Measurements from ENCODE around the gene THSD4. TPM values are rescaled to one million over a fixed set of nuclear protein-coding genes. Genes with fewer than 3 reads are reported as not detected.

Gene THSD4
- total RNA-seq, 5 donors from 2014 or later (not counting 1 experiment from before 2014, with no cell fraction given) = 0.03 to 0.23 (median 0.18) TPM; not detected in 2

- H3K4me3 ChIP-seq (ENCODE audit: control insufficient read depth in 1 of 2, extremely low read depth in 1 of 2, low read length in 1 of 2) = no peak overlapping the region
- H3K9me3 ChIP-seq = no peaks in the 10 kb centered on the region
- no CpG with 5 or more reads among the region's 1 CpG for WGBS (ENCODE audit: insufficient coverage)
- H3K9me3 Mint-ChIP-seq = peaks cover 2 to 29% (median 19%) of the 10 kb centered on the region in 3 donors
- H3K4me1 ChIP-seq (ENCODE audit: control insufficient read depth in 1 of 2, extremely low read depth in 1 of 2, insufficient read depth in 2 of 2, low read length in 2 of 2) = peaks cover 0 to 9% of the 10 kb centered on the region in 2 experiments
- no peaks in the 10 kb centered on the region for H3K27me3 ChIP-seq (replicated peaks in 1 of 2; ENCODE audit: control insufficient read depth in 2 of 2, extremely low read depth in 1 of 2, insufficient read depth in 2 of 2, low read length in 1 of 2)
- peaks cover 18% of the 10 kb centered on the region for H3K36me3 Mint-ChIP-seq
- H3K4me1 Mint-ChIP-seq = peaks cover 30 to 50% (median 34%) of the 10 kb centered on the region in 3 donors
- DNase-seq (no peak), ATAC-seq (replicated peaks in 1 of 4) (no peak)
- H3K27ac Mint-ChIP-seq = peak overlapping the region; percentile 88 to 95
- no peaks in the 10 kb centered on the region for H3K36me3 ChIP-seq (ENCODE audit: control insufficient read depth in 2 of 2, extremely low read depth in 1 of 2, insufficient read depth in 1 of 2, low read length in 1 of 2)
- no peak overlapping the region for H3K4me3 Mint-ChIP-seq
- no peak overlapping the region for H3K27ac ChIP-seq (ENCODE audit: low read length)
- CTCF ChIA-PET = no interaction called here
- POLR2A ChIA-PET = no interaction called here
- H3K27me3 Mint-ChIP-seq = peaks cover 2 to 16% of the 10 kb centered on the region in 2 donors
Measured at GRCh38 chr15:71373917-71374316, 258.6 kb downstream of the THSD4 start.

GRCh38 chr15:71374607-71375352 lies 259.5 kb downstream of the THSD4 start:
- ATAC-seq (replicated peaks in 1 of 4) = no peak
- H3K36me3 ChIP-seq (ENCODE audit: control insufficient read depth in 2 of 2, extremely low read depth in 1 of 2, insufficient read depth in 1 of 2, low read length in 1 of 2) = no peaks in the 10 kb centered on the region
- WGBS (ENCODE audit: insufficient coverage) = 60% methylated on average over 1 of the region's 6 CpGs
- CTCF ChIA-PET = no interaction called here
- Mint-ChIP-seq H3K27me3 (peaks cover 1 to 16% of the 10 kb centered on the region in 2 donors), H3K4me1 (peaks cover 30 to 50% (median 34%) of the 10 kb centered on the region in 3 donors), H3K27ac (peak overlapping the region in 1 of 2 donors; percentile 95), H3K4me3 (no peak overlapping the region), H3K36me3 (peaks cover 18% of the 10 kb centered on the region), H3K9me3 (peaks cover 2 to 27% (median 17%) of the 10 kb centered on the region in 3 donors)
- no peak for DNase-seq
- POLR2A ChIA-PET = no interaction called here
- no peak overlapping the region for H3K27ac ChIP-seq (ENCODE audit: low read length)
- peaks cover 0 to 9% of the 10 kb centered on the region in 2 experiments for H3K4me1 ChIP-seq (ENCODE audit: control insufficient read depth in 1 of 2, extremely low read depth in 1 of 2, insufficient read depth in 2 of 2, low read length in 2 of 2)
- H3K4me3 ChIP-seq (ENCODE audit: control insufficient read depth in 1 of 2, extremely low read depth in 1 of 2, low read length in 1 of 2) = no peak overlapping the region
- no peaks in the 10 kb centered on the region for H3K27me3 ChIP-seq (replicated peaks in 1 of 2; ENCODE audit: control insufficient read depth in 2 of 2, extremely low read depth in 1 of 2, insufficient read depth in 2 of 2, low read length in 1 of 2)
- no peaks in the 10 kb centered on the region for H3K9me3 ChIP-seq

- peaks cover 2 to 17% (median 14%) of the 10 kb centered on the region in 3 donors for H3K9me3 Mint-ChIP-seq
Measured at GRCh38 chr15:71375934-71376333, 260.7 kb downstream of the THSD4 start.

GRCh38 chr15:71379893-71380292 lies 264.6 kb downstream of the THSD4 start:
- H3K4me3 Mint-ChIP-seq = no peak overlapping the region
- no CpG with 5 or more reads among the region's 2 CpGs for WGBS (ENCODE audit: insufficient coverage)
- ATAC-seq (replicated peaks in 1 of 4) (no peak), DNase-seq (no peak)
- no peaks in the 10 kb centered on the region for H3K36me3 ChIP-seq (ENCODE audit: control insufficient read depth in 2 of 2, extremely low read depth in 1 of 2, insufficient read depth in 1 of 2, low read length in 1 of 2)
- H3K4me1 Mint-ChIP-seq = peaks cover 8 to 16% (median 9%) of the 10 kb centered on the region in 3 donors
- no peaks in the 10 kb centered on the region for H3K9me3 ChIP-seq
- peaks cover 10% of the 10 kb centered on the region for H3K36me3 Mint-ChIP-seq
- H3K27ac ChIP-seq (ENCODE audit: low read length) = no peak overlapping the region
- H3K27me3 Mint-ChIP-seq = peaks cover 0 to 16% of the 10 kb centered on the region in 2 donors
- no peaks in the 10 kb centered on the region for H3K4me1 ChIP-seq (ENCODE audit: control insufficient read depth in 1 of 2, extremely low read depth in 1 of 2, insufficient read depth in 2 of 2, low read length in 2 of 2)
- ChIA-PET CTCF (no interaction called here), POLR2A (no interaction called here)
- peaks cover 0 to 14% (median 8%) of the 10 kb centered on the region in 3 donors for H3K9me3 Mint-ChIP-seq
- no peaks in the 10 kb centered on the region for H3K27me3 ChIP-seq (replicated peaks in 1 of 2; ENCODE audit: control insufficient read depth in 2 of 2, extremely low read depth in 1 of 2, insufficient read depth in 2 of 2, low read length in 1 of 2)
- H3K4me3 ChIP-seq (ENCODE audit: control insufficient read depth in 1 of 2, extremely low read depth in 1 of 2, low read length in 1 of 2) = no peak overlapping the region
- no peak overlapping the region for H3K27ac Mint-ChIP-seq

More at GRCh38 chr15:71375934-71376333, 260.7 kb downstream of the THSD4 start:
- Mint-ChIP-seq H3K27me3 (peaks cover 0 to 12% of the 10 kb centered on the region in 2 donors), H3K4me3 (no peak overlapping the region), H3K27ac (no peak overlapping the region), H3K36me3 (peaks cover 17% of the 10 kb centered on the region), H3K4me1 (peaks cover 30 to 50% (median 34%) of the 10 kb centered on the region in 3 donors)
- ATAC-seq (replicated peaks in 1 of 4) = no peak
- Histone ChIP-seq H3K36me3 (ENCODE audit: control insufficient read depth in 2 of 2, extremely low read depth in 1 of 2, insufficient read depth in 1 of 2, low read length in 1 of 2) (no peaks in the 10 kb centered on the region), H3K27me3 (replicated peaks in 1 of 2; ENCODE audit: control insufficient read depth in 2 of 2, extremely low read depth in 1 of 2, insufficient read depth in 2 of 2, low read length in 1 of 2) (no peaks in the 10 kb centered on the region), H3K27ac (ENCODE audit: low read length) (no peak overlapping the region), H3K9me3 (no peaks in the 10 kb centered on the region), H3K4me1 (ENCODE audit: control insufficient read depth in 1 of 2, extremely low read depth in 1 of 2, insufficient read depth in 2 of 2, low read length in 2 of 2) (peaks cover 0 to 9% of the 10 kb centered on the region in 2 experiments), H3K4me3 (ENCODE audit: control insufficient read depth in 1 of 2, extremely low read depth in 1 of 2, low read length in 1 of 2) (no peak overlapping the region)
- CTCF ChIA-PET = no interaction called here
- no peak for DNase-seq
- POLR2A ChIA-PET = no interaction called here
- 95% methylated on average over 3 of the region's 3 CpGs for WGBS (ENCODE audit: insufficient coverage)

GRCh38 chr15:71380345-71380744 lies 265.1 kb downstream of the THSD4 start:
- Mint-ChIP-seq H3K9me3 (peaks cover 0 to 9% (median 5%) of the 10 kb centered on the region in 3 donors), H3K27ac (no peak overlapping the region), H3K4me1 (peaks cover 3 to 11% (median 5%) of the 10 kb centered on the region in 3 donors), H3K27me3 (peaks cover 0 to 15% of the 10 kb centered on the region in 2 donors), H3K4me3 (no peak overlapping the region), H3K36me3 (peaks cover 6% of the 10 kb centered on the region)
- ChIA-PET CTCF (no interaction called here), POLR2A (no interaction called here)
- Histone ChIP-seq H3K9me3 (no peaks in the 10 kb centered on the region), H3K27me3 (replicated peaks in 1 of 2; ENCODE audit: control insufficient read depth in 2 of 2, extremely low read depth in 1 of 2, insufficient read depth in 2 of 2, low read length in 1 of 2) (no peaks in the 10 kb centered on the region), H3K4me3 (ENCODE audit: control insufficient read depth in 1 of 2, extremely low read depth in 1 of 2, low read length in 1 of 2) (no peak overlapping the region), H3K4me1 (ENCODE audit: control insufficient read depth in 1 of 2, extremely low read depth in 1 of 2, insufficient read depth in 2 of 2, low read length in 2 of 2) (no peaks in the 10 kb centered on the region), H3K27ac (ENCODE audit: low read length) (no peak overlapping the region), H3K36me3 (ENCODE audit: control insufficient read depth in 2 of 2, extremely low read depth in 1 of 2, insufficient read depth in 1 of 2, low read length in 1 of 2) (no peaks in the 10 kb centered on the region)
- DNase-seq (no peak), ATAC-seq (replicated peaks in 1 of 4) (no peak)
- 50% methylated on average over 1 of the region's 2 CpGs for WGBS (ENCODE audit: insufficient coverage)

GRCh38 chr15:71384501-71384900 lies 269.2 kb downstream of the THSD4 start:
- Histone ChIP-seq H3K27me3 (replicated peaks in 1 of 2; ENCODE audit: control insufficient read depth in 2 of 2, extremely low read depth in 1 of 2, insufficient read depth in 2 of 2, low read length in 1 of 2) (peaks cover 0 to 5% of the 10 kb centered on the region in 2 experiments), H3K9me3 (no peaks in the 10 kb centered on the region), H3K4me3 (ENCODE audit: control insufficient read depth in 1 of 2, extremely low read depth in 1 of 2, low read length in 1 of 2) (no peak overlapping the region), H3K36me3 (ENCODE audit: control insufficient read depth in 2 of 2, extremely low read depth in 1 of 2, insufficient read depth in 1 of 2, low read length in 1 of 2) (no peaks in the 10 kb centered on the region), H3K27ac (ENCODE audit: low read length) (no peak overlapping the region), H3K4me1 (ENCODE audit: control insufficient read depth in 1 of 2, extremely low read depth in 1 of 2, insufficient read depth in 2 of 2, low read length in 2 of 2) (no peaks in the 10 kb centered on the region)
- CTCF ChIA-PET = no interaction called here
- Mint-ChIP-seq H3K36me3 (peaks cover 3% of the 10 kb centered on the region), H3K27me3 (peaks cover 12 to 18% of the 10 kb centered on the region in 2 donors), H3K9me3 (peaks cover 0 to 5% (median 0%) of the 10 kb centered on the region in 3 donors), H3K27ac (no peak overlapping the region), H3K4me3 (no peak overlapping the region), H3K4me1 (peaks cover 0 to 11% (median 4%) of the 10 kb centered on the region in 3 donors)
- ATAC-seq (replicated peaks in 1 of 4) = no peak
- POLR2A ChIA-PET = no interaction called here
- no peak for DNase-seq
- WGBS (ENCODE audit: insufficient coverage) = no CpG with 5 or more reads among the region's 3 CpGs

All from T-cell (primary cell).